A673 (cell line): Measurements from ENCODE around the gene KIAA1614. TPM values are rescaled to one million over a fixed set of nuclear protein-coding genes. Genes with fewer than 3 reads are reported as not detected.

Source experiments
- BruUV-seq: library from RNA; stranded (reverse); fragments of 400-500 nt; replicated peaks from 2 replicates; lab custom pipeline; 2021; lab: Mats Ljungman, UMichigan
- CTCF ChIA-PET: fragments of 300-600 bp; sonication (Branson Sonifier 250); formaldehyde crosslinking; loops from one replicate; lab custom pipeline; 2022; ENCODE audit warnings: antibody characterized with exemption; lab: Charles Lee
- POLR2A ChIA-PET: fragments of 300-600 bp; sonication (Branson Sonifier 250); formaldehyde crosslinking; loops from one replicate; lab custom pipeline; 2022; ENCODE audit warnings: antibody characterized with exemption; ENCODE audit not compliant: low non-redundant PET; lab: Charles Lee
- DNase-seq: peaks from one replicate; pipeline ENCODE4 v3.0.0-alpha.2; 2015; ENCODE audit warnings: low spot score
- H3K27ac ChIP-seq: fragments of 200-600 bp; sonication (generic); 2 replicates; pipeline ENCODE4 v1.5.1; 2016; ENCODE audit warnings: mixed run types, low read depth, mild to moderate bottlenecking, mixed read lengths, antibody characterized with exemption, low read length; ENCODE audit not compliant: poor library complexity, severe bottlenecking
- H3K27me3 ChIP-seq: fragments of 200-600 bp; sonication (generic); replicated peaks from 2 replicates; pipeline ENCODE4 v1.6.1; 2017; ENCODE audit warnings: mixed run types, low read depth, mild to moderate bottlenecking, mixed read lengths, antibody characterized with exemption, low read length; ENCODE audit not compliant: insufficient read depth, poor library complexity
- H3K36me3 ChIP-seq: fragments of 200-600 bp; sonication (generic); 2 replicates; pipeline ENCODE4 v1.6.1; 2016; ENCODE audit warnings: mixed run types, mild to moderate bottlenecking, mixed read lengths, antibody characterized with exemption, low read length; ENCODE audit not compliant: insufficient read depth, poor library complexity, severe bottlenecking
- H3K4me1 ChIP-seq: fragments of 200-600 bp; sonication (generic); 2 replicates; pipeline ENCODE4 v1.6.1; 2017; ENCODE audit warnings: mixed run types, mild to moderate bottlenecking, mixed read lengths, antibody characterized with exemption, low read length; ENCODE audit not compliant: insufficient read depth, poor library complexity, severe bottlenecking
- H3K4me3 ChIP-seq: fragments of 200-600 bp; sonication (generic); 2 replicates; pipeline ENCODE4 v1.5.1; 2016; ENCODE audit warnings: low read depth, mixed run types, mild to moderate bottlenecking, mixed read lengths, low read length; ENCODE audit not compliant: poor library complexity, severe bottlenecking
- H3K9me3 ChIP-seq: fragments of 200-600 bp; sonication (generic); 2 replicates; pipeline ENCODE4 v1.6.1; 2016; ENCODE audit warnings: mixed run types, low read depth, mild to moderate bottlenecking, mixed read lengths, antibody characterized with exemption, low read length; ENCODE audit not compliant: poor library complexity, severe bottlenecking
- CTCF ChIP-seq: fragments of 300-800, 200-600 bp; sonication (generic); conservative IDR thresholded peaks from 2 replicates; pipeline ENCODE4 v1.5.1; 2017; ENCODE audit warnings: low read depth, mild to moderate bottlenecking, antibody characterized with exemption, low read length, moderate library complexity, mixed read lengths
- EZH2 ChIP-seq: fragments of 200-600 bp; sonication (generic); IDR thresholded peaks from 2 replicates; pipeline ENCODE4 v1.6.1; 2017; ENCODE audit warnings: borderline replicate concordance, low read depth, mild to moderate bottlenecking, mixed read lengths, antibody characterized with exemption, low read length; ENCODE audit not compliant: poor library complexity, severe bottlenecking
- intact Hi-C: fragments of 100-400 bp; cut with micrococcal nuclease; formaldehyde crosslinking; loops from one replicate; pipeline ENCODE4 v1.10.0; 2022; ENCODE audit not compliant: unreplicated experiment
- total RNA-seq: library from RNA; stranded (reverse); gene quantifications from 2 replicates; pipeline ENCODE4 v1.2.3, GENCODE V29; 2021

Gene KIAA1614
- total RNA-seq, 1 experiment from 2014 or later = 0.67 TPM

- no peak for TF ChIP-seq CTCF
- no peak for TF ChIP-seq EZH2
- H3K27ac ChIP-seq = no peak overlapping the region
- DNase-seq = no peak
- POLR2A ChIA-PET = no interaction called here
- no peak overlapping the region for H3K4me3 ChIP-seq
- BruUV-seq = no TSS peak
- H3K36me3 ChIP-seq = no peaks in the 10 kb centered on the region
- CTCF ChIA-PET = no interaction called here
- intact Hi-C loops = no loop called here
- H3K4me1 ChIP-seq = no peaks in the 10 kb centered on the region
- H3K9me3 ChIP-seq = no peaks in the 10 kb centered on the region
- H3K27me3 ChIP-seq = no peaks in the 10 kb centered on the region
These were observed 16.5 kb upstream of the KIAA1614 start for GRCh38 chr1:180896161-180896560.

DNA sequence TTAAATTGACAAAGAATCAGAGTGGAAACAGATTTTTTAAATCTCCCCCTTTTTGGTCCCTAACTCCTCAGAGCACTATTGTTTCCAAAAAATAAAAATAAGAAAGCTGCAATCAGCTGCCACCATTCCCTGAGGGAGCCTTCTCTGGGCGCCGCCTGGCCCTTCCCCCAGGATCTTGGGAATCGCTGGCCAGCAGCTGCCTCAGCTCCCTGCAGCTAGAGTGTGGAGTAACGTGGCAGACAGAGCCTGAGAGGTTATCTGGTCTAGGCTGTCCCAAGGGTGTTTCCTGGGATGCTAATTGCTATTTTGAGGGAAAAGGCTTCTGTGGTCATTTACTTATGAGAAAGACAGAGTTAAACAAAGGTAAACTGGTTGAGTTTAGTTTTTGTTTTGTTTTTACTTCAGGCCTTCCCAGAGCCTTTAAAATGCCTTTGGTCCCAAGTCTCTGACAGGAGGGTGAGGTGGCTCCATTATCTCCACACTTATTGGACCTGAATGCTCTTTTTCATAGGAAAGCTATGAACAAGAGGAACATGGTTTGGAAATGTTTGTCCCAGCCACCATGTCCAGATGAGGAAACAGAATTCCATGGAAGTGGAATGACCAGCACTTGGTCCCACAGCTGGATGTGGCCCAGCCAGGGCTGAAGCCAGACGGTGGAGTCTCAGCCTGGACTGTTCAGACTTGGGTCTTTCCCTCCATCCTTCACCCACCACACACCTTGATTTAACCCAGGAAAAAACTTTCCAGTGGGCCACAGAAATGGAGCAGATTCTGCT, 14.1 kb upstream of the KIAA1614 start:
- H3K4me1 ChIP-seq = no peaks in the 10 kb centered on the region
- intact Hi-C loops = no loop called here
- H3K27ac ChIP-seq = no peak overlapping the region
- H3K4me3 ChIP-seq = no peak overlapping the region
- POLR2A ChIA-PET = no interaction called here
- H3K27me3 ChIP-seq = no peaks in the 10 kb centered on the region
- CTCF ChIA-PET = no interaction called here
- BruUV-seq = no TSS peak
- no peak for DNase-seq
- H3K36me3 ChIP-seq = no peaks in the 10 kb centered on the region
- no peaks in the 10 kb centered on the region for H3K9me3 ChIP-seq
- TF ChIP-seq EZH2 = no peak
- no peak for TF ChIP-seq CTCF

GRCh38 chr1:180899262-180899661, 13.4 kb upstream of the KIAA1614 start:
- BruUV-seq = no TSS peak

More at GRCh38 chr1:180899262-180899661, 13.4 kb upstream of the KIAA1614 start:
- intact Hi-C loops = no loop called here
- ChIA-PET CTCF (no interaction called here), POLR2A (no interaction called here)
- no peak overlapping the region for H3K4me3 ChIP-seq
- no peak overlapping the region for H3K27ac ChIP-seq
- no peak for DNase-seq
- H3K36me3 ChIP-seq = no peaks in the 10 kb centered on the region
- H3K4me1 ChIP-seq = no peaks in the 10 kb centered on the region
- no peaks in the 10 kb centered on the region for H3K9me3 ChIP-seq
- no peaks in the 10 kb centered on the region for H3K27me3 ChIP-seq
- TF ChIP-seq EZH2 = no peak
- TF ChIP-seq CTCF = no peak
